Stimulated activated CD8-positive, alpha-beta memory T cell treated with anti-CD3 and anti-CD28 coated beads, Interleukin-2, amount 100 ng/mL, for 1 hour (primary cell): Measurements from ENCODE around the gene DLGAP4.

ENCODE experiments used
- DNase-seq, 2 donors: peaks; one replicate each; pipeline ENCODE4 v3.0.0-alpha.2; 2020; ENCODE audit warnings: low read depth in 2 of 2

The DLGAP4 gene

DNA sequence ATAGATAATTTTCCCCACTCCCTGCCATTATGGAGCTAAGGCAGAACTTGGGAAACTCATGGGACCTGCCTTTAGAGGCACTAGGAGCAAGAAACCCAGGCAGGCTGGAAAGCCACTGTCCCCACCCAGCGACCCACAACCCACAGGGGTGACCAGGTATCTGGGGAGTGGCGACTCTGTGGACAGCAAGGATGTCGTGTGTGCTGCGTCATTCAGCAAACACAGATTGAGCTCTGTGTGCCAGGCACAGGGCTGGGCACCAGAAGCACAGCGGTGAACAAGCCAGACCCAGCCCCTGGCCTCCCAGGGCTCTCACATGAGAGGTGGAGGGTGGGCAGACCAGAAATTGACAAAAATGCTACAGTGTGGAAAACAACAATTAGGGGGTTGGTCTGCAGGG, 27.7 kb downstream of the DLGAP4 start:
- no peak for DNase-seq

DNA sequence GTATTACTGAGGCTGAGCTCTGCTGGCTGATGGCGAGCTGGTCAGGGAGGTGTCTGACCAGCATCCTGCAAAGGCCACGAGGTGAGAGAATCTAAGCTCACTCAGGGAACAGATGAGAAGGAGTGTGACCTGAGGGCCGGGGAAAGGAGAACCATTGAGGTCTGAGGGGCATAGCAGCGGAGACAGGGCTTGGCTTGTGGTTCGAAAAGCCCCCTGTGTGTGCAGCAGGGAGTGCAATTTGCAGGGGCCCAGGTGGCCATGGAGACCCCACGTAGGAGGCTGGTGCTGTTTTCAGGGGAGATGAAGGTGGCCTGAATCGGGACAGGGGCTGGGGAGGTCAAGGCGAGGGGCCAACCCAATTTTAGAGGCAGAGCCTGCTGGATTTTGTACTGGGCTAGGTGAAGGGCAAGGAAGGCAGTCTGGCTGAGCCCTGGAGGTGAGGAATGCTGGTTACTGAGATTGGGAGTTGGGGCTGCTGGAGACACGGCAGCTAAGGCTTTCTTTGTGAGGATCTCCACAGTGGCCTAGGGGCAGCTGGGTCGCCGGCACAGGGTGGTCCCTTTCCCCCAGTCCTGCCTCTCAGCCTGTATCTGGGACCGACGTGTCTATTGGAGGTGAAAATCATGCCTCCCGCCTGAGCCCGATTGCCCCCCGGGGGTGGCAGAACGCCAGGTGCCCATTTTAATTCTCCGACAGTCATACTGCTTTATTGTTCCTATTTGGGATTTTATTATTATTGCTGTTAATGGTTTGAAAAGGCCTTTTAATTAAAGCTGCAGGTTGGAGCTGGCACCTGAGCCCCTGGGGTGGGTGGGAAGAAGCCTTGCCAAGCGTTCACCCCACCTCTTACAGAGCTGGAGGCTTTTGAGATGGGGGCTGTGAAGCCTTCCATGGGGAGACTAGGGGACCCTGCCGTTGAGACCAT, 28.4 kb downstream of the DLGAP4 start:
- no peak for DNase-seq

DNA sequence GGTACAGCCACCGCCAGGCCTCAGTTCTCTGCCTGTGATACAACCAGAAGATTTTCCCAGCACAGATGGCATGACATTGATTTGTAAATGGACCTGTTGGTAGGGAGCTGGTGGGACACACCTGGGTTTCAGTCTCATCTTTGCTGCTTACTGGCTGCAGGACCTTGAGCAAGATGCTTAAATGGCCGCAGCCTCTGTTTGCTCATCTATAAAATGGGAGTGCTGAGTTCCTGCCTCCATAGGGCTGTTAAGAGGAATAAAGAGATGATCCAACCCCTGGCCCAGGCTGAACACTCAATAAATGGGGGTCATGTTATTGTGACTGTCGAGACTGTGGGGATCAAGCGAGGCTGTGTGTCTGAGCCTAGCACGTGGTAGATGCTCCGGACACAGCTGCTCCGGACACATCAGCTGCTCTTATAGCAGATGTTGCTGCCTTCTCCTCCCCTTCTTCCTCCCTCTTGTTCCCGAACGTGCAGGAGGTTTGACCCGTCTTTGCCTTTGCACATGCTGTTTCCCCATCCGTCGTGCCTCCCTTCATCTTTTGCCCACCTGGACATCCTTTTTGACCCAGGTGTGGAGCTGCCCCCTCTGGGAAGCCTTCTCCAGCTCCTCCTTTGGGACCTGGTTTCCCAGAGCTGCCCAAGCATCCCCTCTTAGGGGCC, 29.2 kb downstream of the DLGAP4 start:
- no peak for DNase-seq

DNA sequence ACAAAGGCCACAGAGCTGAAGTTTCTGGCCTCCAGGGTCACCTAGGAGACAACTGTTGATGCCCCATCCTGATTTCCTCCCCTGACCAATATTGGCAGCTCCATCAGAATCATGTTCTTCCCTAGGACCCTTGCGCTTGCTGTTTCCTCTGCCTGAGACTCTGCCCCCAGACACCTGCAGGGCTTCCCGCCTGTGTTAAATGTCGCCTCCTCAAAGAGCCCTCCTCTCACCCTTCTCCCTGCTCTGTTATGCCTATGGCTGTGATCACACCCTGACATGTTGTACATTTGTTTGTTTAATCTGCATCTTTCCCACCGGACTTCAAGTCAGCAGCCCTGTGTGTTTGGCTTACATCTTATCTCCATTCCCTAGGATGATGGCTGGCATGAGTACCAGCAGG, 30.1 kb downstream of the DLGAP4 start:
- no peak for DNase-seq

DNA sequence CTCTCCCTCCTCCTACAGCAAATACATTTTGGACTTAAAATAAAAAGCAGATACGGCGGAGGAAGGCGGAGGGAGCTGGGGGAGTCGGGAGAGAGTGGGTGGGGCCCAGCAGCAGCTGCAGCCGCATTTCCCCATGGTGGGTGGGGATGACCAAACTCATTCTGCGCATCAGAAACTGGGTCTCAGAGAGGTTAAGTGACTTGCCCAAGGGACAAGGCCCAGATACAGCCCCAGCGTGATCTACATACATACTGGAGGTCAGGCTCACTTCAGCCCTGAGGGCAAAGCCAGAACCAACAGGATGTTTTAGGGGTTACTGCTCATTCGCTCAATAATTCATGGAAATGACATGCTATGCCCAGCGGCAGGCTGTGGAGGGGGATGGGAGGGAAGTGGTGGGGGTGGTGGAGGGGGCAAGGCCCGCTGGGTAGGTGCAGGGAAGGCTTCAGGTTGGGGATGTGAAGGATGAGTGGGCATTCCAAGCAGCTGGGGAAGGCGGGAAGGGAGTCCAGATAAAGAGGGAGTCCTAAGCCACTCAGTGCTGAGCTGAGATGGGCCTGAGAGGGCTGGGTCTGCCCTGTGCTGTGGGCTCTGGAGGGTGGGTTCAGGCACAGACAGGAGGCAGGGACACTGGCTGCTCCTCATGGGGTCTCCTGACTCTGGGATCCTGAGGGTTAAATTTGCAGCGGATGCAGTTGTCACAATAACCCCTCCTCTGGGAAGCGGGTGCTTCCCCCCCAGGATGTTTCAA, 31.0 kb downstream of the DLGAP4 start:
- DNase-seq = no peak

- DNase-seq = no peak
These were observed 31.7 kb downstream of the DLGAP4 start for GRCh38 chr20:36337886-36338285.

- DNase-seq = no peak
These were observed 33.8 kb downstream of the DLGAP4 start for GRCh38 chr20:36339646-36340592.

GRCh38 chr20:36340593-36340990, 34.5 kb downstream of the DLGAP4 start:
- DNase-seq = no peak

DNA sequence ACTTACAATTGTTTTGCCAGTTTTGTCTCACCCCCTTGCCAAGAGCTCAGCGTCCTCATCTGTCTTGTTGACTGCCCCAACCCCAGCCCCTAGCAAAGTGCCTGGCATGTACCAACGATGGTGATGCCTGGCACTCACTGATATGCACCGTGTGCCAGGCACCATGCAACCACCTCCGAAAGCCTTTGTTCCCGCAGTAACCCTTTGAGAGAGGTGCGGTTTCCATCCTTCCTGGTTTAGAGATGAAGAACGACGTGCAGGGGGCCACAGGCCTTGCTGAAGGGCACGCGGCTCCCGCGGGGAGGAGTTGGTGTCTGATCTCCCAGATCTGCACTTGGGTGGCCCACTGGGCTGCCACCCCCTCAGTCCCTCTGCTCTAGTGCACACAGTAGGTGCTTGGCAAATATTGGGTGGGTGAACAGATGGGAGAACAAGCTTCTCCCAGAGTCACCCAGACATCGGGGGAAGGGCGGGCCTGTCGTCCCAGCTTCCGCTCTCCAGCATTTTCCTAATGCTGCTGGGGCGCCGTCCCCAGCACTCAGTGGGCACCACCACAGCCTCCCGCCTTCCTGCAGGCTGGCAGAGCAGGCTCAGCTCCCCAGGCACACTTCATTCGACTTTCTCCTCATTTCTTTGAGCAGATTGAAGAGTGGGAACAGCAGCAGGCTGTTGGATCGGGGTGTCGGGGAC, 35.3 kb downstream of the DLGAP4 start:
- no peak for DNase-seq

GRCh38 chr20:36342331-36343120, 36.4 kb downstream of the DLGAP4 start:
- DNase-seq = no peak

- DNase-seq = no peak
These were observed 37.5 kb downstream of the DLGAP4 start for GRCh38 chr20:36343641-36344040.

DNA sequence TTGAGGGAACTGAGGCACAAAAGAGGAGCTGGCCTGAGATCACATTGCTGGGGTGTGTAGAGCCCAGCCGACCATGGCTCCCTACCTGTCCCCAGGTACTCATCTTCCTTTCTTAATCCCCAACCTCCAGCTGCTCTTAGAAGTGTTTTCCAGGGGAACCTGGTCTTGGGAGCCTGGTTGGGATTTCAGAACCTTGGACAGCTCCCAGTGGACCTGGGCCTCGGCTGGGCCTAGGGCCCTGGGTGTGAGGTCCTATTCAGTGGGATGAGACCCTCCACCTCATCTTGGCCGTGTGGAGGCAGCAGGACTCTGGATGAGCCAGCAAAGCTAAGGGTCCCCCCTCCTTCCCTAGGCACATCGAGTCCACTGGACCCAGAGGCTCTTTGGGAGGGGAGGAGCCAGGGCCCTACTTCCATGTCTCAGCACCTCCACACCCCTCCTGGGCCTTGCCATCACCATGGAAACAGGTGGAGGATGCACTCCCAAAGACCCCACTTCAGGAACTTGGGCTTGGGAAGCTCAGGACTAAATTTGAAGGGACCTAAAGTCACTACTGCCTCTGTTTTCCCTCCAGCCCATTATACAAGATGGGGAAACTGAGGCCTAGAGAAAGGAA, 38.5 kb downstream of the DLGAP4 start:
- DNase-seq = no peak

DNA sequence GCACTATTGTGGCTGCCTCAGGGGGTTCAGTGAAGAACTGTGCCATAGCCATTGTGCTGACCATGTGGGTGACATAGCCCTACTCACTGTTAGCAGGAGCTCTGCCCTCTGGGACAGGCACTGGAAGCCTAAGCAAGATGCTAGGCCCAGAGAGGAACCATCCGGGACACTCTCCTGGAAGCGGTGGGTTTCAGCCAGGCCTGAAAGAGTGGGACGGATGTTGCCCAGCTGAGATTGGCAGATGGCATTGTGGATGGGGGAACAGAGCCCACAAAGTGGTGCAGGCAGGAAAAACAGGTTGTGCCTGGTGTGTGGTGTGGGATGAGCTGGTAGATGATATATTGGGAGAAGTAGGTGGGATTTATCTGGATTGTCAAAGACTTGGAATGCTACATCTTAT, 40.1 kb downstream of the DLGAP4 start:
- no peak for DNase-seq

DNA sequence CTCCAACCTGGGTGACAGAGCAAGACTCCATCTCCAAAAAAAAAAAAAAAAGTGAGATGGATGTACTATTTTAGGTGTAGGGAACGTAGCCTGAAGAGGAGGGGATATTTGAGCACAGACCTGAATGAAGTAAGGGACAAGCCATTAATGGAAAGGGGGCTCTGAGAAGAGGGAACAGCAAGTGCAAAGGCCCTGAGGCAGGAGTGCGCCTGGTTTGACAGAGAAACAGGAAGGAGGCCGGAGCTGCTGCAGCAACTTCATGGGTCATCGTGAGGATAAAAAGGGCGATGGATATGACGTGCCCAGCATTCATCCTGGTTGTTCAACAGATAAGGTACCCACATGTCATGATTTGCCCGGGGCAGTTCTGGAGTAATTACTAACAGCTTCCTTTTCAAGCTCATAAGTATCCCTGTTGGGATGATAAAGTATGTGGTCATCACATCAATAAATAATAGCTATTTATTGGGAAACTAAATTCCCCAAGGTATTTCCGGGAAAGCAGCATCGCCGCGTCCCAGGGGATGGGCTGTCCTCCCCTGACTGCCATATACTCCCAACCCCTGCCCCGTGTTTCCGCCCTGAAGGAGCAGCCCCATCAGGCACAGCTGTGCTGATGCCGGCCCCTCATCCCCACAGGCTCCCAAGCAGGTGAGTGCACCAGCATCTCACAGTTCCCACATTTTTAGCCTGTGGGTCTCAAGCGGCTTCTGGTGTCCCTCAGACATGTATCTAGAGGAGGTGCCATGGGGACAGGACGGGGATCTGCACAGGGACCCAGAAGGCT, 43.4 kb downstream of the DLGAP4 start:
- no peak for DNase-seq

DNA sequence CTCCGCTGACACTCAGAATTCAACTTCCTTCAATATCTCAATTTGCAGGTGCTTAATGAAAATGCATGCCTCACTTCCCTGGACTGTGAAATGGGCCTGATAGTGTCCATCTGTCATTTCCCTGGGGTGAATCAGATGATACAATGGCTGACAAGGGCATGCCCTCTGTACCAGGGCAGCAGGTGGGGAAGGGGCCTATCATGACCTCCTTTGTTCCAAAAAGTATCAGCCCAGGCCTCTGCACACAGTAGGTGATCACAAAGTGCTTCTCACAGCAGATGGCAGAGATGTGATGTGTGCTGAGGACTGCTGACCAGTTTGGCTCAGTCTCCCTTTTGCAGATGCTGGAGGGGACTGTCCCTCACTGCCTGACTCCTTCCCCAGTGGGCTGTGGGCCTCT, 44.3 kb downstream of the DLGAP4 start:
- no peak for DNase-seq

GRCh38 chr20:36351937-36352336, 45.8 kb downstream of the DLGAP4 start:
- no peak for DNase-seq

- DNase-seq = no peak
These were observed 46.9 kb downstream of the DLGAP4 start for GRCh38 chr20:36352843-36353553.

- DNase-seq = no peak
These were observed 47.6 kb downstream of the DLGAP4 start for GRCh38 chr20:36353740-36354139.
